Measurements from ENCODE around the gene TRIM65. TPM values are rescaled to one million over a fixed set of nuclear protein-coding genes. Genes with fewer than 3 reads are reported as not detected.

The TRIM65 gene
- total and polyA plus RNA-seq, 2 of the 4 experiments (the other 2 are of a cell fraction): 7.9 to 10.6 TPM

DNA sequence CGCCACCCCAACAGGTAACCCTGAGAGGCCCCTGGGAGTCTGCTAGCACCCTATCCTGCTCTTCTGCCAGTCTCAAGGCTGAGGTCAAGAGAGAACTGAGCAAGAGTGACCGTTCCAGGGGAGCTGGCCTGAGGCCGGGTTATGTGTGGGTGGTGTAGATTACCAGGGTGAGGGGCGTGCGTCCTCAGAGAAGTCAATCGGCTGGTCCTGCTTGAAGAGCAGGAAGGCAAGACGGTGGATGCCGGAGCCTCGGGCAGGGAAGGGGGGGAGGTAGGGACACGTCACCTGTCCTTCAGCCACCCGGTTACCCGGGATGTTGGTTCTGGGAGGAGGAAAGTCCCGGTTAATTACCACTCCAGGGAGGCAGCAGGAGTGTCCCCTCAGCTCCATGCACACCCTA, 2.6 kb upstream of the TRIM65 start:
- Histone ChIP-seq H3K9me3 (ENCODE audit: control insufficient read depth, insufficient read depth, low read length) (no peaks in the 10 kb centered on the region), H3K56ac (ENCODE audit: extremely low read depth, insufficient read depth, low read length) (no peak overlapping the region), H3K4me1 (ENCODE audit: control insufficient read depth, insufficient read depth, low read length) (peaks cover 9% of the 10 kb centered on the region), H3K4me2 (ENCODE audit: low read depth, low read length) (no peak overlapping the region), H3K14ac (replicated peaks; ENCODE audit: low read depth, low read length) (no peak overlapping the region), H3K27ac (ENCODE audit: insufficient read depth, low read length) (no peak overlapping the region), H2BK20ac (ENCODE audit: low read depth, low read length) (no peak overlapping the region), H3K36me3 (ENCODE audit: control insufficient read depth, insufficient read depth, low read length) (peaks cover 30% of the 10 kb centered on the region), H4K91ac (ENCODE audit: insufficient read depth, low read depth, low read length) (no peak overlapping the region), H4K5ac (ENCODE audit: low read depth, low read length) (no peak overlapping the region), H3K4ac (ENCODE audit: low read depth, low read length) (no peak overlapping the region), H2AK5ac (ENCODE audit: low read depth, low read length) (no peak overlapping the region), H2AFZ (replicated peaks; ENCODE audit: low read length, poor library complexity) (no peak overlapping the region), H2AK9ac (replicated peaks; ENCODE audit: low read depth, low read length, poor library complexity) (no peak overlapping the region), H3K9ac (ENCODE audit: low read depth, low read length) (no peak overlapping the region), H3K23ac (ENCODE audit: low read depth, low read length) (no peak overlapping the region), H3K9me1 (ENCODE audit: insufficient read depth, low read length) (peaks cover 6% of the 10 kb centered on the region; the same call in 1 of the 2 replicates), H2BK5ac (ENCODE audit: low read depth, low read length, poor library complexity, severe bottlenecking) (no peak overlapping the region), H2BK120ac (ENCODE audit: low read depth, low read length) (no peak overlapping the region), H3K4me3 (ENCODE audit: insufficient read depth, low read depth, low read length) (no peak overlapping the region), H3K27me3 (ENCODE audit: control insufficient read depth, insufficient read depth, low read length) (no peaks in the 10 kb centered on the region), H3K18ac (ENCODE audit: low read depth, low read length) (no peak overlapping the region), H2BK15ac (ENCODE audit: low read depth, low read length) (no peak overlapping the region), H3K79me1 (ENCODE audit: low read depth in 1 of 2, low read length in 2 of 2) (peaks cover 16 to 41% of the 10 kb centered on the region in 2 experiments), H4K8ac (ENCODE audit: low read depth in 2 of 2, low read length in 2 of 2) (no peak overlapping the region), H4K20me1 (ENCODE audit: insufficient read depth, low read length) (no peaks in the 10 kb centered on the region)
- CTCF ChIA-PET: no interaction called here
- POLR2A ChIA-PET (ENCODE audit: unreplicated experiment): no interaction called here
- DNase-seq (no peak), ATAC-seq (ENCODE audit: low read depth) (no peak)
- in situ Hi-C loops (cut with MboI; ENCODE audit: low sequenced_read_pairs) (no loop called here), intact Hi-C loops (cut with micrococcal nuclease) (no loop called here), dilution Hi-C loops (cut with HindIII; ENCODE audit: low sequenced_read_pairs, unreplicated experiment) (no loop called here)
- BruUV-seq (replicated peaks): no TSS peak
- WGBS, 2 experiments (ENCODE audit: extremely low coverage in 2 of 2, insufficient read length in 1 of 2): 92% methylated on average over 5 of the region's 13 CpGs; no CpG with 5 or more reads in 1 of the 2 experiments
- TF ChIP-seq MAZ (IDR thresholded peaks at IDR 0.05; ENCODE audit: borderline replicate concordance, low read depth, low read length): no peak
- no peak for TF ChIP-seq RAD21 (IDR thresholded peaks at IDR 0.05; ENCODE audit: low read length)
- TF ChIP-seq FOS (IDR thresholded peaks at IDR 0.05; ENCODE audit: low read depth, low read length): no peak
- TF ChIP-seq CEBPB (IDR thresholded peaks at IDR 0.05; ENCODE audit: low read depth, low read length): no peak
- no peak for TF ChIP-seq NFE2L2 (IDR thresholded peaks at IDR 0.05; ENCODE audit: low read depth, low read length)
- no peak for TF ChIP-seq SMC3 (IDR thresholded peaks at IDR 0.05; ENCODE audit: low read depth, low read length)
- no peak for TF ChIP-seq BHLHE40 (IDR thresholded peaks at IDR 0.05; ENCODE audit: low read depth, low read length)
- TF ChIP-seq, protein P1, sequence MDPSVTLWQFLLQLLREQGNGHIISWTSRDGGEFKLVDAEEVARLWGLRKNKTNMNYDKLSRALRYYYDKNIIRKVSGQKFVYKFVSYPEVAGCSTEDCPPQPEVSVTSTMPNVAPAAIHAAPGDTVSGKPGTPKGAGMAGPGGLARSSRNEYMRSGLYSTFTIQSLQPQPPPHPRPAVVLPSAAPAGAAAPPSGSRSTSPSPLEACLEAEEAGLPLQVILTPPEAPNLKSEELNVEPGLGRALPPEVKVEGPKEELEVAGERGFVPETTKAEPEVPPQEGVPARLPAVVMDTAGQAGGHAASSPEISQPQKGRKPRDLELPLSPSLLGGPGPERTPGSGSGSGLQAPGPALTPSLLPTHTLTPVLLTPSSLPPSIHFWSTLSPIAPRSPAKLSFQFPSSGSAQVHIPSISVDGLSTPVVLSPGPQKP (IDR thresholded peaks at IDR 0.05; ENCODE audit: borderline replicate concordance, low read depth, low read length): no peak
- TF ChIP-seq, protein P2, sequence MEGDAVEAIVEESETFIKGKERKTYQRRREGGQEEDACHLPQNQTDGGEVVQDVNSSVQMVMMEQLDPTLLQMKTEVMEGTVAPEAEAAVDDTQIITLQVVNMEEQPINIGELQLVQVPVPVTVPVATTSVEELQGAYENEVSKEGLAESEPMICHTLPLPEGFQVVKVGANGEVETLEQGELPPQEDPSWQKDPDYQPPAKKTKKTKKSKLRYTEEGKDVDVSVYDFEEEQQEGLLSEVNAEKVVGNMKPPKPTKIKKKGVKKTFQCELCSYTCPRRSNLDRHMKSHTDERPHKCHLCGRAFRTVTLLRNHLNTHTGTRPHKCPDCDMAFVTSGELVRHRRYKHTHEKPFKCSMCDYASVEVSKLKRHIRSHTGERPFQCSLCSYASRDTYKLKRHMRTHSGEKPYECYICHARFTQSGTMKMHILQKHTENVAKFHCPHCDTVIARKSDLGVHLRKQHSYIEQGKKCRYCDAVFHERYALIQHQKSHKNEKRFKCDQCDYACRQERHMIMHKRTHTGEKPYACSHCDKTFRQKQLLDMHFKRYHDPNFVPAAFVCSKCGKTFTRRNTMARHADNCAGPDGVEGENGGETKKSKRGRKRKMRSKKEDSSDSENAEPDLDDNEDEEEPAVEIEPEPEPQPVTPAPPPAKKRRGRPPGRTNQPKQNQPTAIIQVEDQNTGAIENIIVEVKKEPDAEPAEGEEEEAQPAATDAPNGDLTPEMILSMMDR (conservative IDR thresholded peaks at IDR 0.05; ENCODE audit: low read depth, low read length): no peak
- TF ChIP-seq MXI1 (IDR thresholded peaks at IDR 0.05; ENCODE audit: borderline replicate concordance, low read depth, low read length): no peak
- TF ChIP-seq, protein P3, sequence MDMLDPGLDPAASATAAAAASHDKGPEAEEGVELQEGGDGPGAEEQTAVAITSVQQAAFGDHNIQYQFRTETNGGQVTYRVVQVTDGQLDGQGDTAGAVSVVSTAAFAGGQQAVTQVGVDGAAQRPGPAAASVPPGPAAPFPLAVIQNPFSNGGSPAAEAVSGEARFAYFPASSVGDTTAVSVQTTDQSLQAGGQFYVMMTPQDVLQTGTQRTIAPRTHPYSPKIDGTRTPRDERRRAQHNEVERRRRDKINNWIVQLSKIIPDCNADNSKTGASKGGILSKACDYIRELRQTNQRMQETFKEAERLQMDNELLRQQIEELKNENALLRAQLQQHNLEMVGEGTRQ (IDR thresholded peaks at IDR 0.05; ENCODE audit: low read depth, low read length): no peak
- TF ChIP-seq CHD1 (IDR thresholded peaks at IDR 0.05; ENCODE audit: low read depth, low read length): no peak
- no peak for TF ChIP-seq POLR2A (IDR thresholded peaks at IDR 0.05; ENCODE audit: low read depth, low read length)
- no peak for TF ChIP-seq RCOR1 (IDR thresholded peaks at IDR 0.05; ENCODE audit: insufficient replicate concordance, low read length)

All from IMR-90 (cell line).